Measurements from ENCODE around the gene RAD51B.
A peak's percentile ranks its signal among the peaks of the same experiment; 100 is the strongest.

The RAD51B gene

DNA sequence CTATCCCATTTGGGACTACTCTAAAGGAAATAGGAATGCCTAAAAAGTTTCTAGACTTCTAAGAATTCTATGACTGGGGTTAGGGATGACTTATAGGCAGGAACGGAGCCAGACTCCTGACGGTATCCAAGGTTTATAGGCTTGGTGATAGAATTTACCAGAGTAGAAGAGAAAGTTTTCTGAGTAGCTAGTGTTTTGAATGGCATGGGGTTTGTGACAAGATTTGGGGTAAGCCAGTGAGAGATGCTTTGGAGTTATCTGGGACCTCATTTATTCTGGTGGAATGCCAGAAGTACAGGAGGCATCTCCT lies 444.6 kb downstream of the RAD51B start:
- no peak for TF ChIP-seq ZNF544 (tag by site-specific recombination; IDR thresholded peaks at IDR 0.05)
- TF ChIP-seq, protein P1, sequence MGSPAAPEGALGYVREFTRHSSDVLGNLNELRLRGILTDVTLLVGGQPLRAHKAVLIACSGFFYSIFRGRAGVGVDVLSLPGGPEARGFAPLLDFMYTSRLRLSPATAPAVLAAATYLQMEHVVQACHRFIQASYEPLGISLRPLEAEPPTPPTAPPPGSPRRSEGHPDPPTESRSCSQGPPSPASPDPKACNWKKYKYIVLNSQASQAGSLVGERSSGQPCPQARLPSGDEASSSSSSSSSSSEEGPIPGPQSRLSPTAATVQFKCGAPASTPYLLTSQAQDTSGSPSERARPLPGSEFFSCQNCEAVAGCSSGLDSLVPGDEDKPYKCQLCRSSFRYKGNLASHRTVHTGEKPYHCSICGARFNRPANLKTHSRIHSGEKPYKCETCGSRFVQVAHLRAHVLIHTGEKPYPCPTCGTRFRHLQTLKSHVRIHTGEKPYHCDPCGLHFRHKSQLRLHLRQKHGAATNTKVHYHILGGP (tag by site-specific recombination; IDR thresholded peaks at IDR 0.05): 0 out of 2 replicates have a peak, but pooled peaks have one; percentile 41
- CTCF ChIA-PET: interaction anchor here (0.6 kb wide), 1 partner anchor 1212 kb away, joined by 4 read pairs; no protein-coding TSS in a partner anchor
- Histone ChIP-seq H3K9me3 (ENCODE audit: control insufficient read depth, insufficient read depth, low read depth, low read length) (no peaks in the 10 kb centered on the region), H3K36me3 (ENCODE audit: control insufficient read depth in 2 of 2, insufficient read depth in 1 of 2, low read length in 2 of 2) (no peaks in the 10 kb centered on the region), H3K27ac (ENCODE audit: extremely low read depth, low read depth, low read length) (no peak overlapping the region), H3K4me3 (ENCODE audit: low read depth, low read length) (no peak overlapping the region), H3K4me1 (ENCODE audit: control insufficient read depth, insufficient read depth, low read length) (no peaks in the 10 kb centered on the region)
- POLR2A ChIA-PET: no interaction called here

DNA sequence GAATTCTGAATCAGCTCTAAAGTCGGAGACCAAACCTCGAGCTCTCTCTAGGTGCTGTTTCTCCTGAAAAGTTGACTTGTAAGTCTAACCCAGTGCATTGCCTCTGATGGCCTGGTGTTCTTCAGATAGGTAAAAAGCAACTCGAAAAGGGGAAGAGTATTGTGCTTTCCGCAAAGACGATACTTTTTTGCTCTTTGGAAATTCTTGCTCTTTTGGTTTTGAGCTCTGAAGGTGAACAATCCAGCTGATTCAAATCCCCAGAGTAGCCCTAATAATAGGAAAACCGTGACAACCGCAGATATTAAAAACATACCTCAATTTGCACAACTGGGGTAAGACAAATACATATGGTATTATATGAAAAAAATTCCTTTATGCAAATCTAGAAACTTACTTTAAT lies 447.4 kb downstream of the RAD51B start:
- ChIA-PET POLR2A (no interaction called here), CTCF (interaction anchor here (0.6 to 1.1 kb wide), 2 partner anchors 333 to 470 kb away, joined by 3 read pairs; no protein-coding TSS in a partner anchor)
- no peak overlapping the region for H3K27ac ChIP-seq (ENCODE audit: extremely low read depth, low read depth, low read length)
- H3K4me3 ChIP-seq (ENCODE audit: low read depth, low read length): no peak overlapping the region
- no peaks in the 10 kb centered on the region for H3K4me1 ChIP-seq (ENCODE audit: control insufficient read depth, insufficient read depth, low read length)
- H3K9me3 ChIP-seq (ENCODE audit: control insufficient read depth, insufficient read depth, low read depth, low read length): no peaks in the 10 kb centered on the region
- TF ChIP-seq, protein P2, sequence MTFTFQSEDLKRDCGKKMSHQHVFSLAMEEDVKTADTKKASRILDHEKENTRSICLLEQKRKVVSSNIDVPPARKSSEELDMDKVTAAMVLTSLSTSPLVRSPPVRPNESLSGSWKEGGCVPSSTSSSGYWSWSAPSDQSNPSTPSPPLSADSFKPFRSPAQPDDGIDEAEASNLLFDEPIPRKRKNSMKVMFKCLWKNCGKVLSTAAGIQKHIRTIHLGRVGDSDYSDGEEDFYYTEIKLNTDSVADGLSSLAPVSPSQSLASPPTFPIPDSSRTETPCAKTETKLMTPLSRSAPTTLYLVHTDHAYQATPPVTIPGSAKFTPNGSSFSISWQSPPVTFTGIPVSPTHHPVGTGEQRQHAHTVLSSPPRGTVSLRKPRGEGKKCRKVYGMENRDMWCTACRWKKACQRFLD (tag by site-specific recombination; IDR thresholded peaks at IDR 0.05): no peak
- TF ChIP-seq, protein P3, sequence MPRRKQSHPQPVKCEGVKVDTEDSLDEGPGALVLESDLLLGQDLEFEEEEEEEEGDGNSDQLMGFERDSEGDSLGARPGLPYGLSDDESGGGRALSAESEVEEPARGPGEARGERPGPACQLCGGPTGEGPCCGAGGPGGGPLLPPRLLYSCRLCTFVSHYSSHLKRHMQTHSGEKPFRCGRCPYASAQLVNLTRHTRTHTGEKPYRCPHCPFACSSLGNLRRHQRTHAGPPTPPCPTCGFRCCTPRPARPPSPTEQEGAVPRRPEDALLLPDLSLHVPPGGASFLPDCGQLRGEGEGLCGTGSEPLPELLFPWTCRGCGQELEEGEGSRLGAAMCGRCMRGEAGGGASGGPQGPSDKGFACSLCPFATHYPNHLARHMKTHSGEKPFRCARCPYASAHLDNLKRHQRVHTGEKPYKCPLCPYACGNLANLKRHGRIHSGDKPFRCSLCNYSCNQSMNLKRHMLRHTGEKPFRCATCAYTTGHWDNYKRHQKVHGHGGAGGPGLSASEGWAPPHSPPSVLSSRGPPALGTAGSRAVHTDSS (tag by site-specific recombination; IDR thresholded peaks at IDR 0.05): no peak
- TF ChIP-seq ZIC2 (tag by site-specific recombination; IDR thresholded peaks at IDR 0.05) (no peak), ZNF133 (tag by site-specific recombination; IDR thresholded peaks at IDR 0.05) (no peak), ZNF654 (tag by site-specific recombination; IDR thresholded peaks at IDR 0.05; ENCODE audit: low read depth) (no peak), ZSCAN23 (tag by site-specific recombination; IDR thresholded peaks at IDR 0.05) (no peak), ZNF112 (tag by site-specific recombination; IDR thresholded peaks at IDR 0.05) (no peak), ZNF621 (tag by site-specific recombination; IDR thresholded peaks at IDR 0.05) (no peak), ZNF596 (tag by site-specific recombination; IDR thresholded peaks at IDR 0.05) (no peak), ZBTB20 (tag by site-specific recombination; IDR thresholded peaks at IDR 0.05) (no peak), ZNF501 (tag by site-specific recombination; IDR thresholded peaks at IDR 0.05) (no peak), FEZF1 (tag by site-specific recombination; IDR thresholded peaks at IDR 0.05) (no peak), YY1 (tag by site-specific recombination; IDR thresholded peaks at IDR 0.05) (no peak), ZBTB1 (tag by site-specific recombination; IDR thresholded peaks at IDR 0.05) (no peak), ZNF311 (tag by site-specific recombination; IDR thresholded peaks at IDR 0.05; ENCODE audit: borderline replicate concordance) (no peak), ZNF157 (tag by site-specific recombination; IDR thresholded peaks at IDR 0.05) (no peak), ZNF184 (tag by site-specific recombination; IDR thresholded peaks at IDR 0.05) (no peak), ZNF837 (tag by site-specific recombination; IDR thresholded peaks at IDR 0.05) (no peak)
- TF ChIP-seq, protein P4, sequence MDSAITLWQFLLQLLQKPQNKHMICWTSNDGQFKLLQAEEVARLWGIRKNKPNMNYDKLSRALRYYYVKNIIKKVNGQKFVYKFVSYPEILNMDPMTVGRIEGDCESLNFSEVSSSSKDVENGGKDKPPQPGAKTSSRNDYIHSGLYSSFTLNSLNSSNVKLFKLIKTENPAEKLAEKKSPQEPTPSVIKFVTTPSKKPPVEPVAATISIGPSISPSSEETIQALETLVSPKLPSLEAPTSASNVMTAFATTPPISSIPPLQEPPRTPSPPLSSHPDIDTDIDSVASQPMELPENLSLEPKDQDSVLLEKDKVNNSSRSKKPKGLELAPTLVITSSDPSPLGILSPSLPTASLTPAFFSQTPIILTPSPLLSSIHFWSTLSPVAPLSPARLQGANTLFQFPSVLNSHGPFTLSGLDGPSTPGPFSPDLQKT (IDR thresholded peaks at IDR 0.05; ENCODE audit: borderline replicate concordance, low read depth, low read length): no peak
- TF ChIP-seq, protein P5, sequence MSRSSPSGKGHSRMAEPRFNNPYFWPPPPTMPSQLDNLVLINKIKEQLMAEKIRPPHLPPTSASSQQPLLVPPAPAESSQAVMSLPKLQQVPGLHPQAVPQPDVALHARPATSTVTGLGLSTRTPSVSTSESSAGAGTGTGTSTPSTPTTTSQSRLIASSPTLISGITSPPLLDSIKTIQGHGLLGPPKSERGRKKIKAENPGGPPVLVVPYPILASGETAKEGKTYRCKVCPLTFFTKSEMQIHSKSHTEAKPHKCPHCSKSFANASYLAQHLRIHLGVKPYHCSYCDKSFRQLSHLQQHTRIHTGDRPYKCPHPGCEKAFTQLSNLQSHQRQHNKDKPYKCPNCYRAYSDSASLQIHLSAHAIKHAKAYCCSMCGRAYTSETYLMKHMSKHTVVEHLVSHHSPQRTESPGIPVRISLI (tag by site-specific recombination; IDR thresholded peaks at IDR 0.05): no peak
- no peaks in the 10 kb centered on the region for H3K36me3 ChIP-seq (ENCODE audit: control insufficient read depth in 2 of 2, insufficient read depth in 1 of 2, low read length in 2 of 2)

Measured in HEK293 (cell line).